ENCODE measurements around the gene NMB. TPM values are rescaled to one million over a fixed set of nuclear protein-coding genes. Genes with fewer than 3 reads are reported as not detected.

The NMB gene
- total and polyA plus RNA-seq, 7 donors = 1.0 to 6.3 (median 2.1) TPM

GRCh38 chr15:84629033-84629432 lies 29.0 kb downstream of the NMB start:
- WGBS, 3 donors = 88 to 92% (median 92%) methylated on average over 9 of the region's 9 CpGs

GRCh38 chr15:84625123-84625522 lies 32.9 kb downstream of the NMB start:
- H3K36me3 ChIP-seq (ENCODE audit: insufficient read depth in 1 of 2, low read depth in 1 of 2) = peaks cover 4 to 35% of the 10 kb centered on the region in 2 donors
- intact Hi-C loops (cut with DNase I) = no loop called here
- H3K27me3 ChIP-seq (ENCODE audit: insufficient read depth in 3 of 3, low read length in 2 of 3) = no peaks in the 10 kb centered on the region

More at GRCh38 chr15:84629033-84629432, 29.0 kb downstream of the NMB start:
- no peak overlapping the region for H3K27ac ChIP-seq
- DNase-seq (no peak), ATAC-seq (no peak)
- H3K27me3 ChIP-seq (ENCODE audit: insufficient read depth in 3 of 3, low read length in 2 of 3) = no peaks in the 10 kb centered on the region
- no peak overlapping the region for H3K4me3 ChIP-seq
- intact Hi-C loops (cut with DNase I) = no loop called here
- peaks cover 0 to 5% of the 10 kb centered on the region in 2 donors for H3K36me3 ChIP-seq (ENCODE audit: insufficient read depth in 1 of 2, low read depth in 1 of 2)
- no peaks in the 10 kb centered on the region for H3K9me3 ChIP-seq
- H3K4me1 ChIP-seq = peaks cover 12% of the 10 kb centered on the region
- no peak for TF ChIP-seq CTCF (IDR thresholded peaks at IDR 0.05)

GRCh38 chr15:84624359-84624758 lies 33.6 kb downstream of the NMB start:
- DNase-seq (no peak), ATAC-seq (no peak)
- Histone ChIP-seq H3K27ac (no peak overlapping the region), H3K27me3 (ENCODE audit: insufficient read depth in 3 of 3, low read length in 2 of 3) (no peaks in the 10 kb centered on the region), H3K9me3 (peaks cover 15% of the 10 kb centered on the region), H3K4me3 (no peak overlapping the region), H3K36me3 (ENCODE audit: insufficient read depth in 1 of 2, low read depth in 1 of 2) (peaks cover 4 to 35% of the 10 kb centered on the region in 2 donors), H3K4me1 (no peaks in the 10 kb centered on the region)
- 86 to 95% (median 91%) methylated on average over 6 to 7 of the region's 7 CpGs for WGBS, 3 donors
- TF ChIP-seq CTCF (IDR thresholded peaks at IDR 0.05) = no peak
- intact Hi-C loops (cut with DNase I) = no loop called here

More at GRCh38 chr15:84625123-84625522, 32.9 kb downstream of the NMB start:
- peaks cover 15% of the 10 kb centered on the region for H3K9me3 ChIP-seq
- ATAC-seq = no peak
- no peak overlapping the region for H3K27ac ChIP-seq
- no peak for DNase-seq
- TF ChIP-seq CTCF (IDR thresholded peaks at IDR 0.05) = no peak
- H3K4me1 ChIP-seq = no peaks in the 10 kb centered on the region
- no peak overlapping the region for H3K4me3 ChIP-seq
- 70 to 84% (median 79%) methylated on average over 2 of the region's 2 CpGs for WGBS, 3 donors

- Histone ChIP-seq H3K4me1 (no peaks in the 10 kb centered on the region), H3K27ac (no peak overlapping the region), H3K36me3 (ENCODE audit: insufficient read depth in 1 of 2, low read depth in 1 of 2) (peaks cover 4 to 30% of the 10 kb centered on the region in 2 donors), H3K27me3 (ENCODE audit: insufficient read depth in 3 of 3, low read length in 2 of 3) (no peaks in the 10 kb centered on the region), H3K9me3 (peaks cover 15% of the 10 kb centered on the region), H3K4me3 (no peak overlapping the region)
- 98 to 100% (median 99%) methylated on average over 17 of the region's 17 CpGs for WGBS, 3 donors
- ATAC-seq (no peak), DNase-seq (no peak)
- TF ChIP-seq CTCF (IDR thresholded peaks at IDR 0.05) = no peak
- intact Hi-C loops (cut with DNase I) = no loop called here
Observed at GRCh38 chr15:84621358-84621979, 36.5 kb downstream of the NMB start.

GRCh38 chr15:84620626-84621025 lies 37.4 kb downstream of the NMB start:
- Histone ChIP-seq H3K27me3 (ENCODE audit: insufficient read depth in 3 of 3, low read length in 2 of 3) (no peaks in the 10 kb centered on the region), H3K27ac (no peak overlapping the region), H3K9me3 (peaks cover 15% of the 10 kb centered on the region), H3K4me1 (no peaks in the 10 kb centered on the region), H3K36me3 (ENCODE audit: insufficient read depth in 1 of 2, low read depth in 1 of 2) (peaks cover 4 to 30% of the 10 kb centered on the region in 2 donors), H3K4me3 (no peak overlapping the region)
- DNase-seq (no peak), ATAC-seq (no peak)
- 98 to 99% (median 98%) methylated on average over 8 of the region's 8 CpGs for WGBS, 3 donors
- intact Hi-C loops (cut with DNase I) = no loop called here
- no peak for TF ChIP-seq CTCF (IDR thresholded peaks at IDR 0.05)
